Hepatocyte (in vitro differentiated cells): Measurements from ENCODE around the gene KCNK1.

Source experiments
- CTCF ChIP-seq: fragments of 200-600 bp; sonication (generic); IDR thresholded peaks from 2 replicates; pipeline ENCODE4 v1.5.1; 2016; ENCODE audit warnings: antibody characterized with exemption, mild to moderate bottlenecking; ENCODE audit not compliant: poor library complexity
- EZH2phosphoT487 ChIP-seq: fragments of 200-600 bp; sonication (generic); IDR thresholded peaks from one replicate; pipeline ENCODE4 v1.6.1; 2018; ENCODE audit warnings: antibody characterized with exemption, mild to moderate bottlenecking, low read depth, moderate library complexity; ENCODE audit not compliant: unreplicated experiment, severe bottlenecking

GRCh38 chr1:233600488-233600887 is 13.4 kb upstream of the KCNK1 start:
- no peak for TF ChIP-seq CTCF
- TF ChIP-seq EZH2phosphoT487, result no peak
